ENCODE results near the gene ZNF25. TPM values are rescaled to one million over a fixed set of nuclear protein-coding genes. Genes with fewer than 3 reads are reported as not detected.

The ZNF25 gene
- total and polyA plus RNA-seq, 4 donors: 0.93 to 2.8 (median 1.7) TPM

GRCh38 chr10:37975401-37975991 is 951 bp downstream of the ZNF25 start:
- Histone ChIP-seq H3K27me3 (ENCODE audit: control insufficient read depth in 4 of 4, insufficient read depth in 4 of 4, low read length in 3 of 4) (no peaks in the 10 kb centered on the region), H3K4me3 (ENCODE audit: low read depth in 1 of 3, low read length in 3 of 3) (peak overlapping the region; percentile 72 to 89 (median 87)), H3K4me1 (ENCODE audit: control insufficient read depth in 4 of 4, insufficient read depth in 4 of 4, low read length in 3 of 4) (peaks cover 0 to 10% (median 3%) of the 10 kb centered on the region in 4 donors), H3K9me3 (ENCODE audit: control insufficient read depth in 4 of 4, low read length in 3 of 4) (no peaks in the 10 kb centered on the region), H3K9ac (ENCODE audit: low read depth in 1 of 2, low read length in 2 of 2) (peak overlapping the region; percentile 71 to 79), H3K27ac (ENCODE audit: low read depth in 1 of 2, low read length in 2 of 2) (peak overlapping the region; percentile 91 to 92), H3K36me3 (ENCODE audit: control insufficient read depth in 4 of 4, insufficient read depth in 3 of 4, low read depth in 1 of 4, low read length in 3 of 4) (peaks cover 0 to 2% (median under 1%) of the 10 kb centered on the region in 4 donors)
- TF ChIP-seq YY1 (IDR thresholded peaks at IDR 0.05) (peak; percentile 16), JUND (IDR thresholded peaks at IDR 0.05) (no peak)
- 43% methylated on average over 5 of the region's 5 CpGs for WGBS
- no peak for DNase-seq (ENCODE audit: low spot score)

DNA sequence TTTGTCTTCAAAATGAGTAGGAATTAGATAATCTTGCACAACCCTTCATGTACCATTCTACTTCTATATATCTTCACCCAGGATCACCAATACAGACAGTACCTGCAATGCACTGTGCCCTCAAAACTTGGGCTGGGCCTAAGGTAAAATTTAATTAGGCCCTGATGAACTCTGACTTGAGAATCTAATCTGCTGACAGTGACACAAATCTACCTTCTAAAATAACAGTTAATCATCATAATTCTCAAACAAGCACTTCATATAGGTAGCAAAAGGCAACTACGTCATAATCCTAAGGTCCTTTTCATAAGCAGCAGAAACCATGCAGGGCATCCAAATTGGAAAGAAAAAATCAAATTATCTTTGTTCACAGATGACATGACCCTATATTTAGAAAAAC is 4.1 kb downstream of the ZNF25 start:
- WGBS: 94% methylated on average over 1 of the region's 1 CpG
- TF ChIP-seq HNF4A (conservative IDR thresholded peaks at IDR 0.05) (no peak), RXRA (IDR thresholded peaks at IDR 0.05) (no peak), SP1 (IDR thresholded peaks at IDR 0.05) (no peak), CTCF (IDR thresholded peaks at IDR 0.05; ENCODE audit: low read depth, low read length, missing input control) (no peak), TAF1 (conservative IDR thresholded peaks at IDR 0.05) (no peak), NR2F2 (IDR thresholded peaks at IDR 0.05) (no peak), ZBTB33 (IDR thresholded peaks at IDR 0.05) (no peak), FOXA1 (IDR thresholded peaks at IDR 0.05) (no peak), ATF3 (IDR thresholded peaks at IDR 0.05) (no peak), REST (IDR thresholded peaks at IDR 0.05) (no peak), EGR1 (IDR thresholded peaks at IDR 0.05; ENCODE audit: low read depth in 2 of 2) (no peak), FOXA2 (IDR thresholded peaks at IDR 0.05) (no peak), JUND (IDR thresholded peaks at IDR 0.05) (no peak)
- TF ChIP-seq, protein P1, sequence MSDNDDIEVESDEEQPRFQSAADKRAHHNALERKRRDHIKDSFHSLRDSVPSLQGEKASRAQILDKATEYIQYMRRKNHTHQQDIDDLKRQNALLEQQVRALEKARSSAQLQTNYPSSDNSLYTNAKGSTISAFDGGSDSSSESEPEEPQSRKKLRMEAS (IDR thresholded peaks at IDR 0.05): no peak
- DNase-seq (ENCODE audit: low spot score): no peak
- Histone ChIP-seq H3K9me3 (ENCODE audit: control insufficient read depth in 4 of 4, low read length in 3 of 4) (no peaks in the 10 kb centered on the region), H3K4me3 (ENCODE audit: low read depth in 1 of 3, low read length in 3 of 3) (no peak overlapping the region), H3K27ac (ENCODE audit: low read depth in 1 of 2, low read length in 2 of 2) (no peak overlapping the region), H3K4me1 (ENCODE audit: control insufficient read depth in 4 of 4, insufficient read depth in 4 of 4, low read length in 3 of 4) (peaks cover 0 to 10% (median 3%) of the 10 kb centered on the region in 4 donors), H3K9ac (ENCODE audit: low read depth in 1 of 2, low read length in 2 of 2) (no peak overlapping the region), H3K36me3 (ENCODE audit: control insufficient read depth in 4 of 4, insufficient read depth in 3 of 4, low read depth in 1 of 4, low read length in 3 of 4) (peaks cover 0 to 11% (median 3%) of the 10 kb centered on the region in 4 donors), H3K27me3 (ENCODE audit: control insufficient read depth in 4 of 4, insufficient read depth in 4 of 4, low read length in 3 of 4) (no peaks in the 10 kb centered on the region)

All from liver (tissue), 9 donors.